Tibial artery (tissue), 4 donors: ENCODE measurements around the gene OSBPL3.
A peak's percentile ranks its signal among the peaks of the same experiment; 100 is the strongest.

Experiments
- DNase-seq, 2 donors: peaks; one replicate each; pipeline ENCODE4 v3.0.0-alpha.2; 2019
- H3K27ac ChIP-seq, 2 donors: fragments of 200-600 bp; sonication (generic) in 1 of 2; 1 replicate in 1 of 2; 2 replicates in 1 of 2; pipeline ENCODE4 v1.5.1; 2018 to 2019; ENCODE audit warnings: mild to moderate bottlenecking in 1 of 2
- H3K27me3 ChIP-seq, 2 donors: fragments of 200-600 bp; sonication (generic) in 1 of 2; one replicate each; pipeline versions ENCODE4 v1.5.1 to v1.6.0; 2016 to 2019
- H3K36me3 ChIP-seq, 3 donors: fragments of 200-600 bp; sonication (generic) in 2 of 3; one replicate each; pipeline ENCODE4 v1.5.1; 2016 to 2019; ENCODE audit warnings: mild to moderate bottlenecking in 2 of 3
- H3K4me1 ChIP-seq, 4 donors: fragments of 200-600 bp; sonication (generic) in 2 of 4; 1 replicate in 3 of 4; 2 replicates in 1 of 4; pipeline ENCODE4 v1.5.1; 2016 to 2019
- H3K4me3 ChIP-seq, 2 donors: fragments of 200-600 bp; sonication (generic) in 1 of 2; 1 replicate in 1 of 2; 2 replicates in 1 of 2; pipeline ENCODE4 v1.5.1; 2018 to 2019; ENCODE audit warnings: mild to moderate bottlenecking in 2 of 2
- H3K9me3 ChIP-seq, 3 donors: fragments of 200-600 bp; sonication (generic) in 1 of 3; one replicate each; pipeline ENCODE4 v1.5.1; 2016 to 2019
- CTCF ChIP-seq, 2 experiments: fragments of 200-600 bp in 1 of 2; fragments of 450-650 bp in 1 of 2; IDR thresholded peaks; one replicate each; pipeline ENCODE4 v1.5.1; 2017 to 2019; ENCODE audit warnings: antibody characterized with exemption in 2 of 2, mild to moderate bottlenecking in 1 of 2, moderate library complexity in 1 of 2
- intact Hi-C: fragments of 100-400 bp; cut with DNase I; formaldehyde crosslinking; loops from one replicate; pipeline ENCODE4 v1.15.0; 2023; ENCODE audit warnings: low total_unique reads

The OSBPL3 gene

DNA sequence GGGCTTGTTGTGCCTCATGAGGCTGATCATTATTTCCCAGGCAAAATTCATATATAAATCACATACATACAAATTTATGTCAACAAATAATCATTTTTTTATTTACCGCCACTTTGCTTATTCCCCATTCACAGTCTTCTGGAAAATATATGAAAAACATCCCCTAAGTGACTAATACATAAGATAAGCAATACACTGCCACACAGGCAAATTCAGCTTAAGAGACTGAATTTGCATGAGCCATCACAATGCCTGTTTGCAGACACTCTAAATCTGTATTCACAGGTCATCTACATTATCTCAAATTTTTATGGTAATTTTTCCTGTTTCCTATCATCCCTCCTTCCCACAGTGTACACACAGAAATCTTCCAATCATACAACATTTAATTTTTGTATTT, 13.2 kb downstream of the OSBPL3 start:
- H3K9me3 ChIP-seq = no peaks in the 10 kb centered on the region
- no peak for DNase-seq
- intact Hi-C loops = no loop called here
- H3K4me1 ChIP-seq = no peaks in the 10 kb centered on the region
- H3K36me3 ChIP-seq = no peaks in the 10 kb centered on the region
- H3K27ac ChIP-seq = no peak overlapping the region
- H3K4me3 ChIP-seq = no peak overlapping the region
- no peaks in the 10 kb centered on the region for H3K27me3 ChIP-seq
- no peak for TF ChIP-seq CTCF (IDR thresholded peaks at IDR 0.05)

DNA sequence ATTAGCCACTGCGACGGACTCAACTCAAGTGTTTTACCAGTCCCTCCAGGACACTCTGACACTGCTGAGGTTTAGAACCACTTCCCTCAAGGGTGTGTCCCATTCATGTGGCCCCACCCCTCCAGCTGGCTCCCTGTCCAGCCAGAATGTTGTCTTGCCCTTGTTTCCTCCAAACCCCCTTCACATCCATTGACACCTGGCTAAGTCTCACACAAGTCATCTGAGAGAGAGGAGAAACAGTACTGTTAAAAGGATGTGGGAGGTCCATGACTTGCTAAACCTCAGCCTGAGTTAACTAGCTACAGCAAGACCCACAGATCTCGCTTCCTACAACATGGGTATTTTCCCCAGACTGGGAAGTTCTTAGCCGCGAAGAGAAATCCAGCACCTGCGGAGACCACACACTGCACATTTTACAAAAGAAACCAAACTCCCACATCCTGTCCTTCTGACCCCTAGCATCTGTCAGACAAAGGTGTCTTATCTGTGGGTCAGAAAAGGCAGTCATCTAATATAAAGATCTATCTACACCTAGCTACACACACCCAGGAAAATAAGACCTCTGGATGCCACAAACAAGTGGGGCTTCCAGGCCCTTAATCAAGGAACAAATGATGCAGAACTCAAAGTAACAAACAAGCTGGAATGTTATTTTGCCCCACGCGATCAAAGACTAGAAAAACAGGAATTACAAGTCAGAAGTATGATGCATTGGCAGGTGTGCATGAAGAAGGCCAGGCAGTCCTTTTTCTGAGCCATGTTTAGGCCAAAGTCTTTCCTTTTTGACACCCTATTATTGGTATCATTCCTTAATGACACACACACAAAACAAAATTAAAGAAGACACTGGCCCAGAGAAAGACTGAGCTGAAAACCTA, 13.9 kb downstream of the OSBPL3 start:
- H3K4me3 ChIP-seq = no peak overlapping the region
- no peaks in the 10 kb centered on the region for H3K4me1 ChIP-seq
- no peak for TF ChIP-seq CTCF (IDR thresholded peaks at IDR 0.05)
- H3K27me3 ChIP-seq = no peaks in the 10 kb centered on the region
- H3K27ac ChIP-seq = no peak overlapping the region
- DNase-seq = peak in 1 of 2 donors; percentile 27
- H3K36me3 ChIP-seq = no peaks in the 10 kb centered on the region
- intact Hi-C loops = no loop called here
- no peaks in the 10 kb centered on the region for H3K9me3 ChIP-seq

DNA sequence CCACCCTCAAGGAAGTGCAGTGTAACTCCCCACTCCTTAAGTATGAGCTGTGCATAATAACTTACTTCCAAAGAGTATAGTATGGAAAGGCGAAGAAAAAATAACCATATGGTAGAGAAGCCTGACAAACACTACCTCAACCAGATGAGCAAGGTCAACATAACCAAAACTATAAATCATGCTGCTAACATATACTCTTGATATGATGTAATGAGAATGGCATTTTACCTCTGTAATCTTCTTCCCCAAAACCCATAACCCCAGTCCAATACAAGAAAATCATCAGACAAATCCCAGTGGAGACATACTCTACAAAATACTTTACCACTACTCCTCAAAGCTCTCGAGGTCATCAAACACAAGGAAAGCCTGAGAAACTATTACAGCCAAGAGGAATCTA, 15.8 kb downstream of the OSBPL3 start:
- Histone ChIP-seq H3K36me3 (no peaks in the 10 kb centered on the region), H3K4me3 (no peak overlapping the region), H3K4me1 (no peaks in the 10 kb centered on the region), H3K9me3 (no peaks in the 10 kb centered on the region), H3K27me3 (no peaks in the 10 kb centered on the region), H3K27ac (no peak overlapping the region)
- no peak for DNase-seq
- intact Hi-C loops = no loop called here
- no peak for TF ChIP-seq CTCF (IDR thresholded peaks at IDR 0.05)

DNA sequence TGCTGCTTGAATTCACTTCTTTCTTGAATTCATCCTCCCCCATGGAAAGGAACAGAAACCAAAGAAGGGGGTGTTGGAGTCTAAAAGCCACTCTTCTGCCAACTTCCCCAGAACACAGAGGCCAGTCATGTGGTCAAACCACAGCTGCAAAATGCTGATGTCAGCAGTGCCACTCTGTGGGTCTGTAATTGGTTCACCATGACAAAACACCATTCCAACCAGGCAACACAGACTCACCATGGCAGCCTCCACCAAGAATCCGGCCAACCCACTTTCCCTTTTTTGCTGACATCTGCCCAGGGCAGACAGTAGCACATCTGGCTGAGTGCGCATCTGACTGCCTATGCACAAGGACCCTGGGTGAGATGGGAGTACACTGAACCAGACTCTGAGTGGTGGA, 16.8 kb downstream of the OSBPL3 start:
- Histone ChIP-seq H3K4me3 (no peak overlapping the region), H3K27me3 (no peaks in the 10 kb centered on the region), H3K36me3 (no peaks in the 10 kb centered on the region), H3K9me3 (no peaks in the 10 kb centered on the region), H3K27ac (no peak overlapping the region), H3K4me1 (no peaks in the 10 kb centered on the region)
- DNase-seq = peak; percentile 70 to 74
- intact Hi-C loops = no loop called here
- TF ChIP-seq CTCF (IDR thresholded peaks at IDR 0.05) = no peak

DNA sequence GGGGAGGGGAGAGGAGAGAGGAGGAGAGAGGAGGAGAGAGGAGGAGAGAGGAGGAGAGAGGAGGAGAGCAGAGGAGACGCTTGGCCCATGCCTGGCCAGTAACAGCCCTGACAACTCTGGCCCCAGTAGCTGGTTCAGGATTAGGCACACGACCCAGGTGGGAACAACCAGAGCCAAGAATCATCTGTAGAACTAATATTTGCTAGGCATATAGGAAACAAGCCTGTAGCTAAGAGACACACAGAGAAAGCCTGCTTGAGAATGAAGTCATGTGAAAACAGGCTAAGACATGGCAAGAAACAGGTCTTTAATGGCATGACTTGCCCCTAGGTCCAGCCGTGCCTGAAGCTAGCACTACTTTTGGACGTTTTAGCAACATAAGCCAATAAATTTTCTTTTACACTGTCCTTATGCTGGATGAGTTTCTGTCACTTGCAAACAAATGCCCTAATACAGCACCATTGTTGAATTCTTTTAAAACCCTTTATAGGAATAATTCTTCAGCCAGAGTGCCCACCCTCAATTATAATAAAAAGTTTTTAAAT, 17.5 kb downstream of the OSBPL3 start:
- Histone ChIP-seq H3K9me3 (no peaks in the 10 kb centered on the region), H3K27ac (no peak overlapping the region), H3K4me1 (no peaks in the 10 kb centered on the region), H3K4me3 (no peak overlapping the region), H3K36me3 (no peaks in the 10 kb centered on the region), H3K27me3 (no peaks in the 10 kb centered on the region)
- no peak for DNase-seq
- intact Hi-C loops = no loop called here
- no peak for TF ChIP-seq CTCF (IDR thresholded peaks at IDR 0.05)
